Spleen (tissue), 11 donors: ENCODE data around the gene RNF157. TPM values are rescaled to one million over a fixed set of nuclear protein-coding genes. Genes with fewer than 3 reads are reported as not detected.
A peak's percentile ranks its signal among the peaks of the same experiment; 100 is the strongest.

Source experiments
- DNase-seq: peaks from one replicate; pipeline ENCODE4 v3.0.0-alpha.2; 2020
- H3K27ac ChIP-seq, 8 donors: fragments of 200-600 bp; sonication (generic) in 7 of 8; 1 replicate in 4 of 8; 2 replicates in 4 of 8; pipeline versions ENCODE4 v1.5.0 to v1.8.0; 2016 to 2021; ENCODE audit warnings: inconsistent platforms in 4 of 8, mild to moderate bottlenecking in 4 of 8, moderate library complexity in 1 of 8
- H3K27me3 ChIP-seq, 7 donors: fragments of 200-600 bp; sonication (generic) in 6 of 7; replicated peaks in 1 of 7; 1 replicate in 4 of 7; 2 replicates in 3 of 7; pipeline versions ENCODE4 v1.5.0 to v1.8.0; 2016 to 2021; ENCODE audit warnings: inconsistent platforms in 3 of 7, mild to moderate bottlenecking in 1 of 7
- H3K36me3 ChIP-seq, 6 donors: fragments of 200-600 bp; sonication (generic) in 5 of 6; 1 replicate in 4 of 6; 2 replicates in 2 of 6; pipeline versions ENCODE4 v1.5.0 to v1.8.0; 2016 to 2021; ENCODE audit warnings: inconsistent platforms in 2 of 6
- H3K4me1 ChIP-seq, 6 donors: fragments of 200-600 bp; sonication (generic) in 5 of 6; 1 replicate in 3 of 6; 2 replicates in 3 of 6; pipeline versions ENCODE4 v1.5.0 to v1.8.0; 2016 to 2021; ENCODE audit warnings: inconsistent platforms in 3 of 6
- H3K4me3 ChIP-seq, 8 donors: fragments of 200-600 bp; sonication (generic) in 7 of 8; 1 replicate in 4 of 8; 2 replicates in 4 of 8; pipeline versions ENCODE4 v1.5.0 to v1.8.0; 2016 to 2021; ENCODE audit warnings: inconsistent platforms in 4 of 8, mild to moderate bottlenecking in 4 of 8, moderate library complexity in 2 of 8
- H3K9me3 ChIP-seq, 8 donors: fragments of 200-600 bp; sonication (generic) in 7 of 8; 1 replicate in 4 of 8; 2 replicates in 4 of 8; pipeline versions ENCODE4 v1.5.0 to v1.8.0; 2016 to 2021; ENCODE audit warnings: inconsistent platforms in 4 of 8
- CTCF ChIP-seq, 11 experiments: fragments of 200-600 bp in 7 of 11; fragments of 450-650 bp in 4 of 11; sonication (generic) in 4 of 11; IDR thresholded peaks in 8 of 11; conservative IDR thresholded peaks in 3 of 11; 1 replicate in 7 of 11; 2 replicates in 4 of 11; pipeline versions ENCODE4 v1.4.0 to v1.8.0; 2016 to 2021; ENCODE audit warnings: antibody characterized with exemption in 11 of 11, inconsistent platforms in 4 of 11, mild to moderate bottlenecking in 1 of 11
- POLR2A ChIP-seq, 3 donors: fragments of 450-650 bp; IDR thresholded peaks; one replicate each; pipeline ENCODE4 v1.5.1; 2017; ENCODE audit warnings: antibody characterized with exemption in 3 of 3, mild to moderate bottlenecking in 1 of 3
- POLR2AphosphoS5 ChIP-seq, 3 donors: sonication (generic); formaldehyde crosslinking; IDR thresholded peaks; one replicate each; pipeline ENCODE4 v1.5.1; 2017; ENCODE audit warnings: antibody characterized with exemption in 3 of 3
- WGBS, 5 donors: extraction: QIAGEN DNeasy Blood & Tissue Kit in 3 of 5; methylation state at CpG; one replicate each; pipeline versions ENCODE4 v1.1.5 to v1.1.7; 2013 to 2018; 5-methylcytosine and 5-hydroxymethylcytosine counted together
- intact Hi-C: fragments of 100-400 bp; cut with DNase I; formaldehyde crosslinking; loops from one replicate; pipeline ENCODE4 v1.15.0; 2023; ENCODE audit warnings: low total_unique reads
- polyA plus RNA-seq, 3 donors: library from polyadenylated mRNA; stranded (reverse); fragments of 200-250 nt; gene quantifications; one replicate each; pipeline ENCODE4 v1.2.1, GENCODE V29; 2013
- total RNA-seq, 7 donors: library from RNA; depleted of rRNA in 3 of 7; stranded (reverse); fragments of >200 nt in 3 of 7; fragmentation: NEBNext Ultra II Directional in 4 of 7; extraction: Animal tissue kit (Norgen Biotek cat#: 25700) in 4 of 7; gene quantifications; one replicate each; pipeline versions ENCODE4 v1.1.0 to v1.2.1, GENCODE V29; 2016 to 2021
- donor health status: healthy with polysubstance abuse.
- donor health status: DM: no; HTN: no; CAD: no; lungs with moderate emphysema.
- donor health status: DM: no; HTN: no; CAD: no.
- donor health status: Bipolar disorder and iron deficiency.
- donor health status: healthy.
- donor health status: DM: no; HTN: no; CAD: no.
- donor health status: DM: yes; HTN: yes; CAD: no.

Gene RNF157
- total and polyA plus RNA-seq, 10 donors, result 0.89 to 13.0 (median 7.6) TPM

- DNase-seq, result peak; percentile 95
- Histone ChIP-seq H3K9me3 (no peaks in the 10 kb centered on the region), H3K4me3 (peak within 1 kb of the TSS; percentile 37 to 68 (median 50)), H3K4me1 (peaks cover 40 to 73% (median 65%) of the 10 kb centered on the region in 6 donors), H3K27me3 (peaks cover 5 to 57% (median 34%) of the 10 kb centered on the region in 7 donors), H3K36me3 (no peaks in the 10 kb centered on the region), H3K27ac (peak within 1 kb of the TSS in 1 of 8 donors; percentile 21)
- intact Hi-C loops, result no loop called here
- TF ChIP-seq POLR2A (IDR thresholded peaks at IDR 0.05), result no peak
- TF ChIP-seq CTCF (IDR thresholded peaks at IDR 0.05 in 8 of 11, conservative IDR thresholded peaks at IDR 0.05 in 3 of 11), result peak in 1 of 11 experiments; percentile 35
- TF ChIP-seq POLR2AphosphoS5 (IDR thresholded peaks at IDR 0.05), result peak in 2 of 3 donors; percentile 57 to 77
- WGBS, 5 donors, result 6 to 10% (median 7%) methylated on average over 40 to 59 of the region's 59 CpGs
Measured at GRCh38 chr17:76141212-76142038, 98.9 kb downstream of the RNF157 start, which contains the start of gene FOXJ1. TSS of gene FOXJ1 (minus strand) at chr17:76141245. CDS start at chr17:76140395, 850 bp downstream.

- Histone ChIP-seq H3K27me3 (peaks cover 5 to 64% (median 34%) of the 10 kb centered on the region in 7 donors), H3K9me3 (no peaks in the 10 kb centered on the region), H3K4me1 (peaks cover 33 to 66% (median 58%) of the 10 kb centered on the region in 6 donors), H3K27ac (no peak overlapping the region), H3K36me3 (no peaks in the 10 kb centered on the region), H3K4me3 (peak overlapping the region in 7 of 8 donors; percentile 37 to 68 (median 51))
- intact Hi-C loops, result no loop called here
- TF ChIP-seq POLR2AphosphoS5 (IDR thresholded peaks at IDR 0.05) (no peak), POLR2A (IDR thresholded peaks at IDR 0.05) (no peak), CTCF (IDR thresholded peaks at IDR 0.05 in 8 of 11, conservative IDR thresholded peaks at IDR 0.05 in 3 of 11) (no peak)
- WGBS, 5 donors, result 3 to 5% (median 4%) methylated on average over 22 to 24 of the region's 24 CpGs
- DNase-seq, result no peak
Measured at GRCh38 chr17:76140661-76141211, 99.6 kb downstream of the RNF157 start.

- TF ChIP-seq POLR2A (IDR thresholded peaks at IDR 0.05) (no peak), POLR2AphosphoS5 (IDR thresholded peaks at IDR 0.05) (peak in 1 of 3 donors; percentile 20), CTCF (IDR thresholded peaks at IDR 0.05 in 8 of 11, conservative IDR thresholded peaks at IDR 0.05 in 3 of 11) (peak in 3 of 11 experiments; percentile 6 to 42 (median 30))
- 17 to 23% (median 19%) methylated on average over 34 to 78 of the region's 78 CpGs for WGBS, 5 donors
- Histone ChIP-seq H3K27ac (no peak overlapping the region), H3K9me3 (no peaks in the 10 kb centered on the region), H3K27me3 (peaks cover 5 to 71% (median 34%) of the 10 kb centered on the region in 7 donors), H3K36me3 (no peaks in the 10 kb centered on the region), H3K4me3 (peak overlapping the region in 6 of 8 donors; percentile 1 to 68 (median 38)), H3K4me1 (peaks cover 29 to 64% (median 51%) of the 10 kb centered on the region in 6 donors)
- intact Hi-C loops, result no loop called here
- DNase-seq, result peak; percentile 83
Measured at GRCh38 chr17:76139801-76140660, 100.3 kb downstream of the RNF157 start.
